ENCODE data around the gene DIS3L2.
"Not testable (repeated sequence)": the region's sequence is repeated elsewhere in the genome, so short reads cannot be mapped to it uniquely, and the experiment has no call there.

The DIS3L2 gene

DNA sequence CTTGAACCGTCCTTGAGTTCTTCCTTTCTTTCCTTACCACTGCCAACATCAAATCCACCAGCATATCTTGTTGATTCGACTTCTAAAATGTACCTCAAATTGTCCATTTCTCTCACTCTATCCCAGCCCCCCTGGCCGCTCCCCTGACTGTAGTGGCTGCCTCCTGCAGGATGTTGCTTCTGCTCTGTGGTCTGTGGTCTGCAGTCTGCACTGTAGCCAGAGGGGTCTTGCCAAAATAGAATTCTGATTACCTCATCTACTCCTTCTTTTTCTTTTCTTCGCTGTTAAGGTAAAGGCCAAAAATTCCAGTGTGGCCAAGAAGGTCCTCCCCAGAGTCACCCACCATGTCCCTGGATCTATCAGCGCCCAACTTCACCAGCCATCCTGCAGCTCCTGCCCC, 337.6 kb downstream of the DIS3L2 start:
- no peak for DNase-seq (ENCODE audit: low spot score)

DNA sequence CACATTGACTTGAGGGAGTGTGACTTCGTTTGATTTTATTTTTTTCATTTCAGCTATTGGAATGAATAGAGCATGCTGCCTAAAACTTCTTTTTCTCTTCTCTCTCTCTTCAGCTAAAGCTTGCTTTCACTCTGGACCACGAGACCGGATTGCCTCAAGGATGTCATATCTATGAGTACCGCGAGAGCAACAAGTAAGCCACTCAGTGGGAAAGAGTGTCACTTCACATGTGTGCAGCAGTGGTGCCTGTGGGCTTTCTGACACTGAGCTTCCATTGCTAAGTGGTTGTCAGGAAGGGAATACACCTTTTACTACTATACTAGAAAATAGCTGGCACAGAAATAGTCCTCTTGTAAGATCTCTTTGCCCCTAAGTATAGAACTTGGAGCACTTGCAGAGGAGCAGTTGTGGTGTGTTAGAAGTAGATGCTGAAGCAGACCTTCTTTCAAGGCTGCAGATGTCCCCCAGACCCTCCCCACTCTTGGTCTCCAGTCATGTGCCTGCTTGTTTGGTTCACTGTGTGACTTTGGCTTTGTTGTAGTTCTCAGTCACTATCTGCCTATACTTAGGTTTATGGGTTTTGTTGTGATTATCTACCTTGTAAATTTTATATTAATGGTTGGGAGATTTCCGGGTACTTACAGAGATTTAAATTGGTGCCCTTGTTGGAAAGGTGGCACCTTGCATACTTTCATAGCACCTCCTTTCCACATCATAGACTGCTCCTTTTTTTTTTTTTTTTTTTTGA, 338.6 kb downstream of the DIS3L2 start:
- no peak for DNase-seq (ENCODE audit: low spot score)

DNA sequence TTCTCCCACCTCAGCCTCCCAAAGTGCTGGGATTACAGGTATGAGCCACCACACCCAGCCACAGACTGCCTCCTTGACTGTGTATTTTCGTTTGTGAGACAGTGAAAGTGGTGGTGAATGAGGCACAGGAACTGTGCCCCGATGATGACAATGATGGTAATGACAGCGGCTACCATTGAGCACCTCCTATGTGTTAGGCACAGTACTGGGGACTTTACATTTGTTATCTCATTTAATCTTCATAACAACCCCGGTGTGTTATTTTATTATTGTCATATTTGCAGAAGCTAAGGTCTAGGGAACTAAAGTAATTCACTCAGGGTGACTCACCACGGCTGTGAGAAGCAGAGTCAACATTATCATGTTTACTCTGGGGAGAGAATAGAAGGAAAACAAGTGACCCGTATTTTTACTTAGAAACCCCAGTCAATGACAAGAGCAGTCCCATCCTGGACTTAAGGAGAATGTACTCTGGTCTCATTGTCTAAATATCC, 339.4 kb downstream of the DIS3L2 start:
- peak; percentile 70 for DNase-seq (ENCODE audit: low spot score)

DNA sequence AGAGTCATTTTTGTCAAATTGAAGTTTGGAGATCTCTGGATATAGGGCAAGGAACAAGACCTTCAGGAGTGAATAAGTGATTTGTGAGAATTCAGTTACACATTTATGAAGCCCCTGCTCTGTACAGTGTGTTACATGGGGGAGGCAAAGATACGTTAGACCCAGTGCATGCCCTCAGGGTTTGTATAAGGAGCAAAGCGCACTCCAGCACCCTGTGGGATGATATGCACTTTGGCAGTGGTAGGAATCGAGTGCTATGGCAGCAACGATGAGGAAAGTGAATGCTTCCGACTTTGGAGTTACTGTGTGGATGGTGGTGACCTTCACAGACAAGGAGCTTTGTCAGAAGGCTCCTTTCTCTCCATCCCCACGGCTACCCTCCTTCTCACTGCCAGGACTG, 342.7 kb downstream of the DIS3L2 start:
- DNase-seq (ENCODE audit: low spot score), result no peak

DNA sequence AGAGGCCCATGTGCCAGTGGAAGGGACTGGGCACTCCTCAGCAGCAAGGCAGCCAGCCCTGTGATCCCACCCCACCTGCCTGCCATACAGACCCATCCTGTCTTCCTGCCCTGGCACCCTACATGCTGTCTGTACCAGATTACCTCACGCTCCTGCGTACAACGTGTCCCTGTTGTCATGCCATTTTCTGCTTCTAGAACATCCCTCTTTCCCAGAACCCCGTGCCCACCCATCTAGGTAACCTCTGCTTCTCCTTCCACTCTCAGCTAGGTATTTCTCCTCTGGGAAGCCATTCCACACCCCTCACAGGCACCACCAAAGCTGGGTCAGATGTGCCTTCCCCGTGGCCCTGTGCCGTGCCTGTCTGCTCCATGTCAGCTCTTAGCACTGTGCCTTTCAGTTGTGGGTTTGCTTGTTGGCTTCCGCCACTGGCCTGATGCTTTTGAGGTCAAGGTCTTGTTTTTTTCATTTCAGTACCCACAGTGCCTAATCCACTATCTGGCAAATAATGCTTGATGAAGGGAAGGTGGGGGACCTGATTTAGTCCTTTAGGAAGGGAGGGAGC, 345.3 kb downstream of the DIS3L2 start:
- DNase-seq (ENCODE audit: low spot score), result no peak

DNA sequence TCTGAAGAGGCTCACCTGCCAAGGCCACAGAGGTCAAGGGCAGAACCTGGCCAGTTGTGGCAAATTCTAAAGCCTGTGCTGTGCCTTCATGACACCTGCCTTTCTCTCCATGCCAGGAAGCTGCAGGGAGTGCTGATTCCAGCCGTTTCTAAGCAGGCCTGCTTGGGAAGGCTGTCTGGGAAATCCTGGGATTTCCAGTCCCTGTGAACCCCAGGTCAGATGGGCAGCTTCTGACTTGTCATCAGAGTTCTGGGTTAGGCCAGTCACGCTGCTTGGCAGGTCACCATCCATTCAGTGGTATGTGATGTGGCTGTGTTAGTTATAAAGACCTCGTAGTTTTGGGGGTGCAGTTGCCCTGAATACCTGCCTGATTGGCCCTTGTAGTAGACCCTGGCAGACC, 346.3 kb downstream of the DIS3L2 start:
- DNase-seq (ENCODE audit: low spot score), result no peak

GRCh38 chr2:232308986-232309385, 347.5 kb downstream of the DIS3L2 start:
- no peak for DNase-seq (ENCODE audit: low spot score)

DNA sequence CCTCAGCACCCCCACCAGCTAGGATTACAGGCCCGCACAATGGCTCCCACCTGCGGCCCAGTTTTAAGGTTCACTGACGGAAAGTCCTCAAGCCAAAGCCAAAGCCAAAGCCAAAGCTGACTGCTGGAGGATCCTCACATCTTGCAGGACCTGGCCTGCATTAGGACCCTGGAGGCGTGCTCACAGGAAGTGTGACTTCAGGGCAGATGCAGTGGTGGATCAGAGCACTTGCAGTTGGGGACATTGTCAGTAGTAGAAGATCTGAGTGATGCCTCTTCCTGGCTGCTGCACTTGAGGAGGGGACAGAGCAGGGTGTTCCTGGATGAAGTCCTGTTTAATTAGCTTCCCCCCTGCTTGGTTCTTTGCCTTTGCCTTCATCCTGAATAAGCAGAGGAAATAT, 348.1 kb downstream of the DIS3L2 start:
- no peak for DNase-seq (ENCODE audit: low spot score)

GRCh38 chr2:232310121-232310520, 348.6 kb downstream of the DIS3L2 start:
- no peak for DNase-seq (ENCODE audit: low spot score)

DNA sequence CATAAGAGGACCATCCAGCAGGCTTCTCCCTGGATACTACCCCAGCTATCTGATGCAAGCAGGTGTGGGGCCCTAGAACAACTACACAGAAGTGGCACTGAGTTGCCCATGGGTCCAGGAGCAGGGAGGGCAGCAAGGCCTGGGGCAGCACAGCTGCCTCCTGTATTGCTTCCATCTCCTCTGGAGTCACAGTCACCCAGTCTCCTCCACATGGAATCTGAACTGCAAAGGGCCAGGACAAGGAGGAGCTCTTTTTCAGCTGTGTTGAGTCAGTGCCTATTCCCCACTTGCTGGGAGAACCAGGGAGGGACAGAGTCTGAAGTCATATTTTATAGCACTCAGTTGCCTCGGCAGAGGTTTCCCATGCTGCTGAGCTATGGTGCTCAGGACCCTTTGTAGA, 349.2 kb downstream of the DIS3L2 start:
- no peak for DNase-seq (ENCODE audit: low spot score)

DNA sequence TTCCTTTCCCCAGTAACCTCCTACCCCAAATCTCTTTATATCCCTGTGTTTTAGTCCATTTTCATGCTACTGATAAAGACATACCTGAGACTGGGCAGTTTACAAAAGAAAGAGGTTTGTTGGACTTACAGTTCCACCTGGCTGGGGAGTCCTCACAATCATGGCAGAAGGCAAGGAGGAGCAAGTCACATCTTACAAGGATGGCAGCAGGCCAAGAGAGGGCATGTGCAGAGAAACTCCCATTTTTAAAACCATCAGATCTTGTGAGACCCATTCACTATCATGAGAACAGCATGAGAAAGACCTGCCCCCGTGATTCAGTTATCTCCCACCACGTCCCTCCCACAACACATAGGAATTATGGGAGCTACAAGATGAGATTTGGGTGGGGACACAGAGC, 352.1 kb downstream of the DIS3L2 start:
- not testable (repeated sequence) for DNase-seq (ENCODE audit: low spot score)

DNA sequence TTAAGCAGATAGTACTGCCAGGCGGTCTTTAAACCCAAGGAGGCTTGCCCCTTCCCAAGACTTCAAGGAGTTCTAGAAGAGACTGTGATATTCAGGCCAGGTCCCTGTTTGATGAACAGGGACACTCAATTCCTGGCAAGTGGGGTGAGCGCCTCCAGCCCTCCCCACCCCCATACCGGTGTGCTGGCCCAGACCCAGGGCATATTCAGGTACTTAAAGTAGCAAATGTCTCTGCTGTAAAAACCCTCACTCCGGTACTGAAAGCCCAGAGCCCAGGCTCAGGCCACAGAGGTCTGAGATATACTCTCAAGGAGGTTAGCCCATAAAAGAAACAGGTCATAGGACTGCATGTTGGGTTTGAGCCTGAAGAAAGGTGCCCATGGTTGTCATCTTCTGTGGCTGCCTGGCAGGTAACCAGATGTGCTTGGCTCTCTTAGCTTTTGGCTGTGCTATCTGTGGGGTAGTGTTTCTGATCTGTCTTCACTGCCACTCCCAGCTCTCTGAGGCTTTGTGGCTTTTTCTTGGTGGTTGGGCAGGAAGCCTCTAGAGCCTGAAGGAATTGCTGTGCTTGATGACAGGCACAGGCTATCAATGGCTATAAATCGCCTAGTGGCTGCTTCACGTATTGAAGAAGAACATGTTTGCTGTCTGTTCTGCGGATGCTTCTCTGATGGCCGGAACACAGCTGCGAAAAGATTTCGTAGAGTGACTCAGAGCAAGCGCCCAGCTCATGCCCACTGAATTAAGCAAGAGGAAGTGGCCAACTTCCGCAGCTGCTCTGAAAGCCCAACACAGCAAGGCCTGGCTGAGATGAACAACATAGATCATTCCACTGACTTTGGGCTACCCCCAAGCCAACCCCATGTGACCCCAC, 353.8 kb downstream of the DIS3L2 start:
- DNase-seq (ENCODE audit: low spot score), result peak; percentile 30

GRCh38 chr2:232315923-232316299, 354.4 kb downstream of the DIS3L2 start:
- DNase-seq (ENCODE audit: low spot score), result no peak

DNA sequence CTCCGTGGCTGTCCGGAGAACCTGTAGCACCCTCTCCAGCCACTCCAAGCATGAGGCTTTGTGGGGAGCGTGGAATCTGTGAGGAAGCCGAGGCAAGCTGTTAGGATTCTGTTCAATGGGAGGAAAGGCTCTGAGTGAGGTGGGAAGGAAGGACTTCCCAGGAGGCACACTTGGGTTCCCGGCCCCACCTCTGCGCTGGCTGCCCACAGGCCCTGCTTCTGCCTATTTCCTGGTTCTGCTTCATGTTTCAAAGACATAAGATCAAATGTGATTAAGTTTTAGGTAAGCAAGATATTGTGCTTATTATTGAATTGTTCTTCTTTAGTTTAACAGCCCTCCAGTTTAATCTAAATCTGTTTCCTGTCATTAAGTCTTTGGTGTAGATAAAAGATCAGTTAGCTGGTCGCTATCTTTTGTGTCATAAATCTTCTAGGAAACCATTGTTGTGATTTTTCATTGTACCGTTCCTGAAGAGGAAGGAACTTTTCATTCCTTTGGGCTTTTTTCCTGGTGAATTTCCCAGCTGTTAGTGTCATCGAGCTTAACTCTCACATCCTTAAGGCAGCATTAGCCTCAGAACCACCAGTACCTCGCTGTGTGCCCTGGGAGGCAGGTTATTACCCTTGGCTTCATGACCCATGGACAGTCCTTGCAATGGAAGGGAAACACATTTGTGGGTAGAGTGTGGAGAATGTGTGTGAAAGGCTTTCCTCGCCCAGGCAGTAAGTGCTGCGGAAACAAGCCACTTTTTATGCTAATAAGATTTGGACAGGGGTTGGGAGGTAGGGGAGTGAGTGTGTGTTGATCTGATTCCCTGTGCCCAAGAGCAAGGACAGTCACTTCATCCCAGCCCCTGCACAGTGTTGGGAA, 355.2 kb downstream of the DIS3L2 start:
- no peak for DNase-seq (ENCODE audit: low spot score)

- no peak for DNase-seq (ENCODE audit: low spot score)
Measured at GRCh38 chr2:232318169-232318855, 356.8 kb downstream of the DIS3L2 start.

GRCh38 chr2:232319067-232319802, 357.7 kb downstream of the DIS3L2 start:
- DNase-seq (ENCODE audit: low spot score), result no peak

- DNase-seq (ENCODE audit: low spot score), result no peak
Measured at GRCh38 chr2:232319803-232320442, 358.4 kb downstream of the DIS3L2 start.

- DNase-seq (ENCODE audit: low spot score), result no peak
Measured at GRCh38 chr2:232320443-232320803, 358.9 kb downstream of the DIS3L2 start.

- no peak for DNase-seq (ENCODE audit: low spot score)
Measured at GRCh38 chr2:232321156-232321816, 359.8 kb downstream of the DIS3L2 start.
